Effector memory CD4-positive, alpha-beta T cell (primary cell): ENCODE results near the gene KLF6.
A peak's percentile ranks its signal among the peaks of the same experiment; 100 is the strongest.

ENCODE experiments used
- DNase-seq, 3 donors: peaks; one replicate each; pipeline ENCODE4 v3.0.0-alpha.2; 2020
- H3K27ac ChIP-seq: 2 replicates; pipeline ENCODE4 v1.7.0; 2013; ENCODE audit warnings: mild to moderate bottlenecking, low read length, moderate library complexity; ENCODE audit not compliant: insufficient read depth, poor library complexity, severe bottlenecking
- H3K27me3 ChIP-seq: replicated peaks from 2 replicates; pipeline ENCODE4 v1.7.0; 2013; ENCODE audit warnings: mild to moderate bottlenecking, low read length; ENCODE audit not compliant: insufficient read depth, control insufficient read depth, poor library complexity, severe bottlenecking
- H3K36me3 ChIP-seq: 2 replicates; pipeline ENCODE4 v1.7.0; 2013; ENCODE audit warnings: mild to moderate bottlenecking, low read length, moderate library complexity; ENCODE audit not compliant: control insufficient read depth, insufficient read depth
- H3K4me1 ChIP-seq: 2 replicates; pipeline ENCODE4 v1.7.0; 2013; ENCODE audit warnings: low read length, mild to moderate bottlenecking; ENCODE audit not compliant: control insufficient read depth, insufficient read depth, poor library complexity, severe bottlenecking
- H3K4me3 ChIP-seq: 2 replicates; pipeline ENCODE4 v1.7.0; 2013; ENCODE audit warnings: low read length, low read depth, mild to moderate bottlenecking; ENCODE audit not compliant: insufficient read depth, poor library complexity, severe bottlenecking
- H3K9me3 ChIP-seq: 2 replicates; pipeline ENCODE4 v1.7.0; 2013; ENCODE audit warnings: mild to moderate bottlenecking, low read length, moderate library complexity; ENCODE audit not compliant: control insufficient read depth

Gene KLF6

DNA sequence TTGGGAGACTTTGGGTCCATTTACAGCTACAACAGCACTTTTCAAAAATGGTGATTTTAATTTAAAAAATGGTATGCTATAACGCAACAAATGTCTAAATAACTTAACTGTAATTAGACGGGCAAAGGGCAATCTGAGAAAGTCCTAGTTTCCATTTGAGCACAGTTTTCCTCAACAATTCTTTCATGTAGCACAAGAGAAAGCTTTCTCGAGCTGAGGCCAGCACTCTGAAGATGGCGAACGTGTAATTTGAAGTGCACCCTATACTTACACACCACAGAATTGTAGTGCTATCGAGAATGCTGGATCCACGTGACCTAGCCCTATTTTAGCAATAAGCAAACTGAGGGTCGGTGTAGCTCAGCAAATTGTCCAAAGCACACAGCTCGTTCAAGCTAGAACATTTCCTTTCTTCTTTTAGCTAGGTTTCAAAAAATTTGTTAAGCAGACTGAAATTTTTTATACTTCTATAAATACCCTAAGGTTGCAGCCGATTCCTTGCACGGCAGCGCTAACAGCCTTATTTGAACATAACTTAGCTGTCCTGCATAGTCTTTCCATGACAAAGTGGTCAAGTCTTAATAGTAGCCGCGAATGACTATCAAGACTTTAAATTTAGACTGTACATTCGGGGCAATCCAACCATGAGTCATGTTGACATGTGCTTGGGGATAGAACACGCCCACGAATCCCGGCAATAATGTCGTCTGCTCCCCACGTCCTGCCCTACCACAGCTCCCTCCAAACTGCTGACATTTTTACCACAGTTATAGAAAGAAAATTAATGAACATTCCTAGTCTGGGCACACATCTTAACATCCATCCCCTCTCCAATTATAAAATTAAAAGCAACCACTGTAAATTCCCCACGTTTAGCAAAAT lies 10.0 kb downstream of the KLF6 start:
- H3K36me3 ChIP-seq, result peaks cover 27% of the 10 kb centered on the region
- no peak for DNase-seq

DNA sequence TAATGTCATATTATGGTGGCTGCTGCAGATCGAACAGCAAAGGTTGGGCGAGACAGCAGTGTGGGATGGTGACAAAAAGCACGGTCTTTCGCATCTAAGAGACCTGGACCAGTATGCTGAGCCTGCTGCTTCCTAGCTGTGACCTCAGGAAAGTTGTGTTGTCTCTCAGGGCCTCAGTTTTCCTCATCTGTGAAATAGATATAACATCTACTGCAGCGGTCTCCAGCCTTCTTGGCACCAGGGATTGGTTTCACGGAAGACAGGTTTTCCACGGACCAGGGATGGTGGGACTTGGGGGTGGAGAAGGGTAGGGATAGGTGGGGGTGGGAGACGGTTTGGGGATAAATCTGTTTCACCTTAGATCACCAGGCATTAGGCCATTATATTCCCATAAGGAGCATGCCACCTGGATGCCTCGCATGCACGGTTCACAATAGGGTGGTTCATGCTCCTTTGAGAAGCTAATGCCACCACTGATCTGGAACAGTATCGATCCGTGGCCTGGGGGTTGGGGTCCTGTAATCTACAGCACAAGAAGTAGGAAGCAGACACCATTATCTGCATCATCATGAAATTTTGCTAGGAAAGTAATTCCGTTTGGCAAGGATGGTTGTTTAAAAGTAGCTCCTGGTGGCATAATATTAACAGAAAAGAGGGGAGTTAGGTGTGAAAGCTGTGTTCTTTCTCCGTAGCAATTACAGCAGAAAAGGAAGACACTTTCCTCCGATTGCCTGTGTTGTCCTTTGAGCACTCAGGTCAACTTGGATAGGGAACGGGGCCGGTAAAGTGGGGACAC lies 10.8 kb downstream of the KLF6 start:
- H3K4me1 ChIP-seq, result peaks cover 34% of the 10 kb centered on the region
- H3K27ac ChIP-seq, result peak overlapping the region; percentile 77
- H3K27me3 ChIP-seq, result no peaks in the 10 kb centered on the region
- peaks cover 19% of the 10 kb centered on the region for H3K36me3 ChIP-seq
- no peak overlapping the region for H3K4me3 ChIP-seq
- DNase-seq, result no peak
- H3K9me3 ChIP-seq, result no peaks in the 10 kb centered on the region

More for the DNA sequence above, 10.0 kb downstream of the KLF6 start:
- no peaks in the 10 kb centered on the region for H3K9me3 ChIP-seq
- H3K27ac ChIP-seq, result peak overlapping the region; percentile 77
- no peak overlapping the region for H3K4me3 ChIP-seq
- no peaks in the 10 kb centered on the region for H3K27me3 ChIP-seq
- H3K4me1 ChIP-seq, result peaks cover 42% of the 10 kb centered on the region

DNA sequence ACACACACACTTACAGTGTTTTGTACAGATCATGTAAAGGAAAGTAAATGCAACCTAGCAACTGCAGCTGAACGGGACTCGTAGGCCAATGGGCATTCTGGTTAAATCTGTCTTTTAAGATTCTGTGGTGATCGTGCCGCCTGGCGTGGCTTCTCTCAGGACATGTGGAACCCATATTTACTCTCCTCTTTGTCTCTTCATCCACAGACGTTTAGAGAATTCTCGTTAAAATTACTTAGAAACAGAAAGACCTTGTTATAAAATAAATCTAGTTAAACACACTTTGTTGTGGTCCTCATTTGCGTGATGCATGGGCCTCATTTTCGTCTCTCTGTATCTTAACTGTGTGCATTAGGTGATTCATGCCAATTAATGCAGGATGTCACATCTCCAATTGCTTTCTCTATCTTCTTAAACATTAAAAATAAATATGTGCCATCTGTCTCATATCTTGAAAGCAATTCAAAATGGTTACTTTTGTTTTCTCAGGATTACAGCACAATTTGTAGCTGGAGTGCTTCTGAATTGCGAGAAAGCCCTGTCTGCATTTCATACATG lies 11.5 kb downstream of the KLF6 start:
- Histone ChIP-seq H3K27ac (peak overlapping the region; percentile 20), H3K36me3 (peaks cover 12% of the 10 kb centered on the region), H3K4me1 (peaks cover 27% of the 10 kb centered on the region), H3K4me3 (no peak overlapping the region), H3K27me3 (no peaks in the 10 kb centered on the region), H3K9me3 (no peaks in the 10 kb centered on the region)
- DNase-seq, result no peak

DNA sequence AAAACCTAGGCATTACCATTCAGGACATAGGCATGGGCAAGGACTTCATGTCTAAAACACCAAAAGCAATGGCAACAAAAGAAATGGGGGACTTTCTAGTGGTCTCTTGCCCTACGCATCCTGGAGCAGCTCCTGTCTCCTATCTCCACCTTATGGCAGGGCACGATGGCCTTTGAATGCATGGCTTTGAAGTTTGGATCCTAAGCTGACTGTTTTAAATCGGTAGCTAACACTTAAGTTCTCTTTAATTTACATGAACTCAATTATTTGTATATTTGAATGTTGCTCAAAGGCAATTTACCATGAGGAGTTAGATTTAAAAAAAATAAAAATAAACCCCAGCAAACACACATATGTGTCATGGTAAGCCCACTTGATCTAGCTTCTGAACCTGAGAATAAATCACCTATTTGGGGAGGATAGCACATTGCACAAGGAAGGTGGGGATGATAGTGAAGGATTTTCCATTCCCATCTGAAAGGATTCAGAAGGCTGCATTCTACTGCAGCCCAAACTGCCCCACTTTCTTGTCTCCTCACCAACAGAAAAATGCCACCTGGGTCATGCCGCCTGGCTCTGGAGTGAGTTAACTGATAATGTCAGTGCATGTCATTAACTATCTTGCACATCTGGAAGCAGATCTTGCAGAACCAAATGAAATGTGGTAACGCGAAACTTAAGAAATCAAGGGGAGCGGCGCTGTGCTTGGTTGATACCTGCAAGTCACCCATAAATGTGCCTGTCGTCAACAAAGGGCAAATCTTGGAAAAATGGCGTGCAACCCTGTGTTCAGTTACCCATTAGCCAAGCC lies 12.4 kb downstream of the KLF6 start:
- no peaks in the 10 kb centered on the region for H3K9me3 ChIP-seq
- H3K36me3 ChIP-seq, result peaks cover 10% of the 10 kb centered on the region
- no peak for DNase-seq
- H3K4me3 ChIP-seq, result no peak overlapping the region
- peaks cover 19% of the 10 kb centered on the region for H3K4me1 ChIP-seq
- H3K27ac ChIP-seq, result no peak overlapping the region
- H3K27me3 ChIP-seq, result no peaks in the 10 kb centered on the region

DNA sequence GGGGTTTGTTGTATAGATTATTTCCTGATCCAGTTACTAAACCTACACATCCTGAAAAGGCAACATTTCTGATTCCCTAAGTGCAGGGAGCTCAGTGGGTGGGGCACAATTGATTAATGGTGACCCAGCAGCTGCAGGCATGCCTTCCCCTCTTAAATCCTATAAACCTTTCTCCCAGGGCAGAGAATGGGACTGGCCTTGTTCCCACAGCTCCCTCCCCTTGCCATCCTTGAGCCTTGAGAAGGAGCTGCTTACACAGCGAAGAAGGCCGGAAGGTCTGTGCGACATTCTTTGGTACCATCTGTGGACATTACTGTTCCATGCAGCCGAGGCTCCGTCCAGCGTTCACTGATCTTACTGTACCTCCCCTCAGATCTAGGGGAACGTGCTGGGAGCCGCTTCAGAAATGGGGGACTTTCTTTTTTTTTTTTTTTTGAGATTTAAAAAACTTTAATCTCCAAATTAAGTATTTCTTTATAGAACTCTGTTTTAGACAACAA lies 14.3 kb downstream of the KLF6 start:
- Histone ChIP-seq H3K4me1 (peaks cover 9% of the 10 kb centered on the region), H3K9me3 (no peaks in the 10 kb centered on the region)
- DNase-seq, result no peak

DNA sequence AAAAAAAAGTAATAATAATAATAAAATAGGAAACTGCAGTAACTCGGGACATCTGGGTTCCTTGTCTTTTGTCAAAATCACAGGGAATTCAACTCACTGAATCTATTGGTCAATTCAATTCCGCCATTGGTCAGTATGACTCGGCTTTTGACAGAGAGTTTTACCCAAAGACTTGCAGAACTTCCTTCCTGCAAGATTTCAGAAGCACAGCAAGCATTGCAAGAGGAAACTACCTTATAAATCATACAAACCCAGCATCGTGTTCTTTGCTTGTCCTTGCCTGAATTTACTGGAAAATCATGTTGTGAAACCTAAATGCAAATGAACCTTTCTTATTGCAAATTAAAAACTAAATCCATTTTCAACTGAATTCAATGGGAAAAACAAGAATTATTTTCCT lies 15.5 kb downstream of the KLF6 start:
- Histone ChIP-seq H3K4me3 (no peak overlapping the region), H3K27ac (no peak overlapping the region)

More for the DNA sequence above, 14.3 kb downstream of the KLF6 start:
- H3K36me3 ChIP-seq, result peaks cover 3% of the 10 kb centered on the region
- no peaks in the 10 kb centered on the region for H3K27me3 ChIP-seq
- H3K4me3 ChIP-seq, result no peak overlapping the region
- H3K27ac ChIP-seq, result no peak overlapping the region

DNA sequence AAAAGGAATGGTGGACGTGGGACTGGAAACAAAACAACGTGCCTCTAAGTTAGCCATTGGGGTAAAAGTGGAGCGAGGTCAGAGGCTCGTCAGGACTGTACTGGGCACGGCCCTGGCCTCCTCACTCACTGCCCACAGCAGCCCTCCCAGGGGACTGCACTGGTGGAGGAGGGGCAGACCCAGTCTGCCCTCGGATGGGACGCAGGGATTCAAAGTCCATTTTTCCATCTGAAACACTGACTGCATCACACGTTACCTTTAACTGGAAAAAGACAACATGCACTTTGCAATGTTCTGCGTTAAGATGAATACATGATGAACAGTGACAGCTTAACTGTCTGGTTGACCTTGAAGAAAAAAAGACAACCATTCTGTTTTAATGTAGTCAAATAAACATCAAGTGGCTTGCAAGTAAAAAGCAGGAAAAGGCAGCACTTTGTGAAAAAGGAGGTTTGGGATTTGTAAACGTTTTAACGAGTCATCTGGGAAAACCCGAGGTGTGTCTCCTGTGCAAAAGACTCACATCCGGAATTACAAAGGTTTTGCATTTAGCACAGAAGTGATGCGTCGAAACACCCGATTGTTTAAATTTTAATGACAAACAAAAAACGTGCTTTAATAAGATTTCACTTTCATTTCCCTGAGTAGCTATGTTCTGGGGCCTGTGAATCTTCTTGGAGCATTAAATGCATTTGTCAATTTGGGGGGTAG lies 18.8 kb downstream of the KLF6 start:
- H3K4me3 ChIP-seq, result no peak overlapping the region
- H3K9me3 ChIP-seq, result no peaks in the 10 kb centered on the region
- no peaks in the 10 kb centered on the region for H3K36me3 ChIP-seq
- DNase-seq, result no peak
- H3K27ac ChIP-seq, result no peak overlapping the region
- H3K4me1 ChIP-seq, result peaks cover 34% of the 10 kb centered on the region
- H3K27me3 ChIP-seq, result no peaks in the 10 kb centered on the region

More for the DNA sequence above, 15.5 kb downstream of the KLF6 start:
- H3K9me3 ChIP-seq, result no peaks in the 10 kb centered on the region
- no peak for DNase-seq
- H3K4me1 ChIP-seq, result peaks cover 13% of the 10 kb centered on the region
- H3K27me3 ChIP-seq, result no peaks in the 10 kb centered on the region
- H3K36me3 ChIP-seq, result no peaks in the 10 kb centered on the region

DNA sequence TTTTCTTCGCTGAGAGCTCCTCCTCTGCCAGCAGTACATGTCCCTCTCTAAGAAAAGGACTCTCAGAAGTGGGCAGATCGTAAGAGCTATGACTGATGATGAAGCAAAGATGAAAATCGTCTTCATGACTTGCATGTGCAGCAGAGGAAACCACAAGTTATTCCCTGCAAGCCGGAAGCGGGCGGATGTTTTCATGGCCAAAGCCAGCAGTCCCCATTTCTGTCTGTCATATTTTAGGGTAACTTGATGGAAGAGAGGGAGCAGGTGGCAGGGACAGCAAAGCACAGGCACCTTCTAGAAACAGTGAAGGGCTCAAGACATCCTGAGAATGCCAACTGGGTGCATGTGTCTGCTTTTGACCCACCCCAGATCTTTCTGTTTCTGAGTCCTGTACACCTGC lies 19.9 kb downstream of the KLF6 start:
- peak overlapping the region; percentile 8 for H3K4me3 ChIP-seq
- DNase-seq, result peak in 1 of 3 donors; percentile 25
- peaks cover 40% of the 10 kb centered on the region for H3K4me1 ChIP-seq

DNA sequence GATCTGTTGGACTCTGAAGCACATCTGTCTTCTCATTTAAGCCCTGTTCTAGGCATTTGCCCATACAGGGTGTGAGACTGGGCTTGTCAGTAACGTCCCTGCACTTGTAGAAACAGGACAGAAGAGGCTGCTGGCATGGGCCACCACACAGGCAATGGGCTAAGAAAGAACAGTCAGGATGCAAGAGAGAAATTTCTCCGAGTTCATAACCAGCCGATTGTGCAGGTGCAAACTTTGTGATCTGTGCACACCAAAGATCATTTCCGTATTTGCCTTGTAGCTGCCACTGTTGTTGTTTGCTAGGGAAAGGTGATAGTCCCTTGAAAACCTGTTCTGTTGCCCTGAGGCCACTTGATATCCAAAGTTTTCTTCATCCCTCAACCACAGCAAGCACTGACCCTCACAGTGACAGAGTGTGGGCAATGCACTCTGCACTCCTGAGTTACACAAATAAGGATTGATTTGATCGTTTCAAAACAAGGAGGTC lies 20.3 kb downstream of the KLF6 start:
- no peak for DNase-seq
- H3K27me3 ChIP-seq, result no peaks in the 10 kb centered on the region
- H3K36me3 ChIP-seq, result no peaks in the 10 kb centered on the region
- H3K27ac ChIP-seq, result peak overlapping the region; percentile 33
- peak overlapping the region; percentile 8 for H3K4me3 ChIP-seq
- peaks cover 40% of the 10 kb centered on the region for H3K4me1 ChIP-seq
- H3K9me3 ChIP-seq, result no peaks in the 10 kb centered on the region

More for the DNA sequence above, 19.9 kb downstream of the KLF6 start:
- Histone ChIP-seq H3K36me3 (no peaks in the 10 kb centered on the region), H3K9me3 (no peaks in the 10 kb centered on the region), H3K27ac (peak overlapping the region; percentile 33), H3K27me3 (no peaks in the 10 kb centered on the region)
